IMR-90 (cell line): ENCODE measurements around the gene TSPAN3. TPM values are rescaled to one million over a fixed set of nuclear protein-coding genes. Genes with fewer than 3 reads are reported as not detected.

Source experiments
- ATAC-seq: fragments of 200-7000 bp; cut with Tn5 transposase; 2 replicates; pipeline ENCODE4 v1.9.1; 2020; ENCODE audit warnings: low read depth, mild to moderate bottlenecking, moderate library complexity
- BruUV-seq: library from RNA; stranded (reverse); fragments of 400-500 nt; replicated peaks from 2 replicates; lab custom pipeline; 2021; lab: Mats Ljungman, UMichigan
- CTCF ChIA-PET: fragments of 300-600 bp; formaldehyde crosslinking; extraction: SDS; loops from one replicate; lab custom pipeline; 2021; ENCODE audit warnings: antibody characterized with exemption; lab: Yijun Ruan, JAX
- POLR2A ChIA-PET: fragments of 300-600 bp; sonication (Branson Sonifier 250); formaldehyde crosslinking; loops from one replicate; lab custom pipeline; 2022; ENCODE audit warnings: antibody characterized with exemption; ENCODE audit not compliant: unreplicated experiment; lab: Charles Lee
- DNase-seq: peaks from one replicate; pipeline ENCODE4 v3.0.0; 2013
- H2AFZ ChIP-seq: replicated peaks from 2 replicates; pipeline ENCODE3; 2013; ENCODE audit warnings: low read length, mild to moderate bottlenecking; ENCODE audit not compliant: poor library complexity
- H2AK5ac ChIP-seq: 2 replicates; pipeline ENCODE4 v1.6.1; 2013; ENCODE audit warnings: low read depth, low read length, inconsistent platforms
- H2AK9ac ChIP-seq: replicated peaks from 2 replicates; pipeline ENCODE3; 2013; ENCODE audit warnings: mild to moderate bottlenecking, low read depth, low read length, moderate library complexity; ENCODE audit not compliant: poor library complexity
- H2BK120ac ChIP-seq: 2 replicates; pipeline ENCODE4 v1.6.1; 2013; ENCODE audit warnings: low read depth, low read length, inconsistent platforms
- H2BK15ac ChIP-seq: 3 replicates; pipeline ENCODE4 v1.6.1; 2013; ENCODE audit warnings: low read depth, low read length, inconsistent platforms
- H2BK20ac ChIP-seq: 2 replicates; pipeline ENCODE4 v1.6.1; 2013; ENCODE audit warnings: low read depth, mild to moderate bottlenecking, inconsistent platforms, low read length, moderate library complexity
- H2BK5ac ChIP-seq: 2 replicates; pipeline ENCODE4 v1.6.1; 2013; ENCODE audit warnings: mild to moderate bottlenecking, low read depth, low read length, inconsistent platforms; ENCODE audit not compliant: poor library complexity, severe bottlenecking
- H3K14ac ChIP-seq: replicated peaks from 2 replicates; pipeline ENCODE4 v1.6.1; 2013; ENCODE audit warnings: low read depth, low read length, inconsistent platforms
- H3K18ac ChIP-seq: 2 replicates; pipeline ENCODE4 v1.6.1; 2013; ENCODE audit warnings: low read depth, low read length, control low read depth
- H3K23ac ChIP-seq: 2 replicates; pipeline ENCODE4 v1.6.1; 2013; ENCODE audit warnings: low read depth, low read length, inconsistent platforms
- H3K27ac ChIP-seq: 2 replicates; pipeline ENCODE4 v1.5.1; 2013; ENCODE audit warnings: mild to moderate bottlenecking, control low read depth, low read length; ENCODE audit not compliant: insufficient read depth
- H3K27me3 ChIP-seq: 2 replicates; pipeline ENCODE4 v1.6.1; 2013; ENCODE audit warnings: low read length; ENCODE audit not compliant: control insufficient read depth, insufficient read depth
- H3K36me3 ChIP-seq: 2 replicates; pipeline ENCODE4 v1.6.1; 2013; ENCODE audit warnings: low read length, mixed read lengths; ENCODE audit not compliant: control insufficient read depth, insufficient read depth
- H3K4ac ChIP-seq: 2 replicates; pipeline ENCODE4 v1.6.1; 2013; ENCODE audit warnings: low read depth, low read length, inconsistent platforms
- H3K4me1 ChIP-seq: 2 replicates; pipeline ENCODE4 v1.6.1; 2013; ENCODE audit warnings: low read length, mixed read lengths; ENCODE audit not compliant: control insufficient read depth, insufficient read depth
- H3K4me2 ChIP-seq: 2 replicates; pipeline ENCODE4 v1.6.1; 2013; ENCODE audit warnings: low read depth, mild to moderate bottlenecking, control low read depth, low read length, moderate library complexity
- H3K4me3 ChIP-seq: 2 replicates; pipeline ENCODE4 v1.5.1; 2013; ENCODE audit warnings: low read depth, mild to moderate bottlenecking, control low read depth, low read length, moderate library complexity; ENCODE audit not compliant: insufficient read depth
- H3K56ac ChIP-seq: 2 replicates; pipeline ENCODE4 v1.6.1; 2013; ENCODE audit warnings: low read length, inconsistent platforms; ENCODE audit not compliant: insufficient read depth; ENCODE audit errors: extremely low read depth
- H3K79me1 ChIP-seq, 2 experiments: 2 replicates each; pipeline ENCODE4 v1.6.1; 2013; ENCODE audit warnings: low read length in 2 of 2, inconsistent platforms in 1 of 2, low read depth in 1 of 2
- H3K9ac ChIP-seq: 2 replicates; pipeline ENCODE4 v1.6.1; 2013; ENCODE audit warnings: low read depth, low read length, control low read depth
- H3K9me1 ChIP-seq: 2 replicates; pipeline ENCODE4 v1.6.1; 2013; ENCODE audit warnings: low read length, inconsistent platforms; ENCODE audit not compliant: insufficient read depth
- H3K9me3 ChIP-seq: 2 replicates; pipeline ENCODE4 v1.6.1; 2013; ENCODE audit warnings: low read length; ENCODE audit not compliant: control insufficient read depth, insufficient read depth
- H4K20me1 ChIP-seq: 2 replicates; pipeline ENCODE4 v1.6.1; 2013; ENCODE audit warnings: low read length, inconsistent platforms; ENCODE audit not compliant: insufficient read depth
- H4K5ac ChIP-seq: 2 replicates; pipeline ENCODE4 v1.6.1; 2013; ENCODE audit warnings: mild to moderate bottlenecking, low read depth, low read length, control low read depth
- H4K8ac ChIP-seq, 2 experiments: 2 replicates each; pipeline ENCODE4 v1.6.1; 2013; ENCODE audit warnings: low read depth in 2 of 2, low read length in 2 of 2, control low read depth in 1 of 2, inconsistent platforms in 1 of 2
- H4K91ac ChIP-seq: 2 replicates; pipeline ENCODE4 v1.6.1; 2013; ENCODE audit warnings: low read depth, low read length, inconsistent platforms; ENCODE audit not compliant: insufficient read depth
- RFX5 ChIP-seq: IDR thresholded peaks from 2 replicates; pipeline ENCODE4 v1.8.0; 2012; ENCODE audit warnings: low read depth, mild to moderate bottlenecking, low read length, moderate library complexity
- WGBS, 2 experiments: methylation state at CpG; one replicate each; pipeline versions ENCODE4 v1.1.5 to v1.1.7; 2013; ENCODE audit warnings: missing lambda C conversion rate in 2 of 2; ENCODE audit not compliant: insufficient read length in 1 of 2; ENCODE audit errors: extremely low coverage in 2 of 2; 5-methylcytosine and 5-hydroxymethylcytosine counted together
- dilution Hi-C: fragments of 300-500 bp; cut with HindIII; formaldehyde crosslinking; loops from one replicate; pipeline ENCODE4 v1.14.3; 2018; ENCODE audit warnings: low sequenced_read_pairs; ENCODE audit not compliant: unreplicated experiment
- in situ Hi-C: fragments of 300-500 bp; cut with MboI; formaldehyde crosslinking; loops from 3 replicates; pipeline ENCODE4 v1.14.3; 2019; ENCODE audit warnings: low sequenced_read_pairs, inconsistent platforms, mixed read lengths
- intact Hi-C: fragments of 100-400 bp; cut with micrococcal nuclease; formaldehyde crosslinking; loops from 2 replicates; pipeline ENCODE4 v1.10.0; 2022
- polyA plus RNA-seq, 3 experiments: library from polyadenylated mRNA; depleted of rRNA; stranded (reverse); fragments of >200 nt; gene quantifications; 2 replicates each; pipeline ENCODE4 v1.2.3, GENCODE V29; 2012; ENCODE audit warnings: low replicate concordance in 1 of 3
- total RNA-seq: library from RNA; depleted of rRNA; stranded (reverse); fragments of >200 nt; gene quantifications from 2 replicates; pipeline ENCODE4 v1.2.3, GENCODE V29; 2012

TSPAN3 gene
- total and polyA plus RNA-seq, 2 of the 4 experiments (the other 2 are of a cell fraction): 270 to 295 TPM

DNA sequence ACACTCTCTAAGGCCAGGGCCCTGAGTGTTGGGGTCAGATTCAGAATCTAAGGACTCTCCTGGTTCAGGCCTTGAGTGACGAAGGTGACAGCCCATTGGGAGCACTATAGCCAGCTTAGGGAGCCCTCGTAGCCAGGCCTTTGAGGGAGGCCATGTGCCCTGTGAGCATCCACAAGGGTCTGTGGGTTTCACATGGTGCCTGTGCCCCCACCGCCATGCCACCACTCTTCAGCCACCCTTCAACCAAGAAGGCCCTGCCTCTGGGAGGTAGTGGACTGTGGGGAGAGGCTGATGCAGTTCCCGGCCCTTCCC is 37.5 kb downstream of the TSPAN3 start:
- Histone ChIP-seq H2BK15ac (no peak overlapping the region), H3K9ac (no peak overlapping the region), H4K20me1 (peaks cover 4% of the 10 kb centered on the region; the same call in 1 of the 2 replicates), H3K27me3 (no peaks in the 10 kb centered on the region), H2AK9ac (no peak overlapping the region), H3K79me1 (peaks cover 0 to 14% of the 10 kb centered on the region in 2 experiments; a peak in 1 of 4 replicates), H2AK5ac (no peak overlapping the region), H3K9me1 (peaks cover 8% of the 10 kb centered on the region), H3K4ac (no peak overlapping the region), H2AFZ (no peak overlapping the region), H3K4me2 (no peak overlapping the region), H3K18ac (no peak overlapping the region), H2BK120ac (no peak overlapping the region), H3K56ac (no peak overlapping the region), H3K27ac (no peak overlapping the region), H4K91ac (no peak overlapping the region), H2BK20ac (no peak overlapping the region), H3K4me3 (no peak overlapping the region), H4K5ac (no peak overlapping the region), H4K8ac (no peak overlapping the region), H3K4me1 (0 out of 2 replicates have a peak, but pooled peaks cover 2% of the 10 kb centered on the region), H3K23ac (no peak overlapping the region), H3K36me3 (peaks cover 8% of the 10 kb centered on the region), H3K9me3 (no peaks in the 10 kb centered on the region), H3K14ac (no peak overlapping the region), H2BK5ac (no peak overlapping the region)
- ChIA-PET POLR2A (no interaction called here), CTCF (no interaction called here)
- no peak for ATAC-seq
- TF ChIP-seq RFX5: no peak
- DNase-seq: no peak
- intact Hi-C loops (no loop called here), in situ Hi-C loops (no loop called here), dilution Hi-C loops (no loop called here)
- WGBS, 2 experiments: 83% methylated on average over 1 of the region's 4 CpGs; no CpG with 5 or more reads in 1 of the 2 experiments
- BruUV-seq: no TSS peak
